Osteocyte (in vitro differentiated cells): ENCODE measurements around the gene THAP11. TPM values are rescaled to one million over a fixed set of nuclear protein-coding genes. Genes with fewer than 3 reads are reported as not detected.

ENCODE experiments used
- DNase-seq: peaks from one replicate; pipeline ENCODE4 v3.0.0; 2021; ENCODE audit warnings: mixed read lengths; ENCODE audit not compliant: unreplicated experiment; ENCODE audit errors: extremely low spot score
- H3K27ac Mint-ChIP-seq: one replicate; pipeline ENCODE4 v1.8.0; 2021; ENCODE audit warnings: mild to moderate bottlenecking, mixed read lengths; ENCODE audit not compliant: unreplicated experiment
- H3K27me3 Mint-ChIP-seq: one replicate; pipeline ENCODE4 v1.8.0; 2021; ENCODE audit warnings: mixed read lengths; ENCODE audit not compliant: unreplicated experiment
- H3K36me3 Mint-ChIP-seq: one replicate; pipeline ENCODE4 v1.8.0; 2021; ENCODE audit warnings: mixed read lengths; ENCODE audit not compliant: unreplicated experiment
- H3K4me1 Mint-ChIP-seq: one replicate; pipeline ENCODE4 v1.8.0; 2021; ENCODE audit warnings: mixed read lengths; ENCODE audit not compliant: unreplicated experiment
- H3K4me3 Mint-ChIP-seq: one replicate; pipeline ENCODE4 v1.8.0; 2021; ENCODE audit warnings: mild to moderate bottlenecking, moderate library complexity, mixed read lengths; ENCODE audit not compliant: unreplicated experiment
- H3K9me3 Mint-ChIP-seq: one replicate; pipeline ENCODE4 v1.8.0; 2021; ENCODE audit warnings: mixed read lengths; ENCODE audit not compliant: unreplicated experiment
- CTCF ChIP-seq: fragments of 200-600 bp; sonication (generic); IDR thresholded peaks from 2 replicates; pipeline ENCODE4 v1.5.0; 2021; ENCODE audit warnings: antibody characterized with exemption, mild to moderate bottlenecking, moderate library complexity
- total RNA-seq: library from RNA; stranded (reverse); gene quantifications from 2 replicates; pipeline ENCODE4 v1.2.1, GENCODE V29; 2021

THAP11 gene
- total RNA-seq, 1 donor from 2014 or later, result 30.0 TPM

- Mint-ChIP-seq H3K9me3 (no peaks in the 10 kb centered on the region), H3K36me3 (peaks cover 13% of the 10 kb centered on the region), H3K4me1 (peaks cover 19% of the 10 kb centered on the region), H3K27ac (no peak overlapping the region), H3K27me3 (no peaks in the 10 kb centered on the region), H3K4me3 (no peak overlapping the region)
- no peak for DNase-seq
- no peak for TF ChIP-seq CTCF
Measured at GRCh38 chr16:67803894-67804293, 38.2 kb upstream of the THAP11 start.

GRCh38 chr16:67804853-67805542 is 37.1 kb upstream of the THAP11 start:
- H3K9me3 Mint-ChIP-seq, result no peaks in the 10 kb centered on the region
- H3K27me3 Mint-ChIP-seq, result no peaks in the 10 kb centered on the region
- DNase-seq, result no peak
- peaks cover 9% of the 10 kb centered on the region for H3K36me3 Mint-ChIP-seq
- H3K27ac Mint-ChIP-seq, result peak overlapping the region; percentile 97
- peaks cover 19% of the 10 kb centered on the region for H3K4me1 Mint-ChIP-seq
- TF ChIP-seq CTCF, result no peak
- H3K4me3 Mint-ChIP-seq, result peak overlapping the region; percentile 95

- no peaks in the 10 kb centered on the region for H3K27me3 Mint-ChIP-seq
- no peaks in the 10 kb centered on the region for H3K9me3 Mint-ChIP-seq
- peak overlapping the region; percentile 97 for H3K27ac Mint-ChIP-seq
- H3K4me1 Mint-ChIP-seq, result peaks cover 15% of the 10 kb centered on the region
- TF ChIP-seq CTCF, result no peak
- H3K4me3 Mint-ChIP-seq, result peak overlapping the region; percentile 95
- no peak for DNase-seq
- H3K36me3 Mint-ChIP-seq, result peaks cover 3% of the 10 kb centered on the region
Measured at GRCh38 chr16:67805718-67806427, 36.2 kb upstream of the THAP11 start.

- Mint-ChIP-seq H3K9me3 (no peaks in the 10 kb centered on the region), H3K4me1 (peaks cover 15% of the 10 kb centered on the region), H3K27me3 (no peaks in the 10 kb centered on the region), H3K4me3 (peak within 1 kb of the TSS; percentile 95), H3K27ac (peak within 1 kb of the TSS; percentile 97), H3K36me3 (peaks cover 2% of the 10 kb centered on the region)
- no peak for TF ChIP-seq CTCF
- peak; percentile 99 for DNase-seq
Measured at GRCh38 chr16:67806428-67807147, 35.5 kb upstream of the THAP11 start, which contains the start of the genes RANBP10 and TSNAXIP1. Gene RANBP10 (minus strand): TSS chr16:67806560. CDS start chr16:67806536, 24 bp downstream. Gene TSNAXIP1 (plus strand): TSS chr16:67806889. CDS start chr16:67807150, 261 bp downstream.
